H9 (cell line): ENCODE data around the gene NUDT4. TPM values are rescaled to one million over a fixed set of nuclear protein-coding genes. Genes with fewer than 3 reads are reported as not detected.
A peak's percentile ranks its signal among the peaks of the same experiment; 100 is the strongest.

Experiments used
- DNase-seq: peaks from one replicate; pipeline ENCODE4 v3.0.0-alpha.2; 2017
- H2AFZ ChIP-seq: one replicate; pipeline ENCODE4 v1.6.1; 2013; ENCODE audit warnings: mild to moderate bottlenecking, low read length, control low read depth, moderate library complexity
- H2AK5ac ChIP-seq: 2 replicates; pipeline ENCODE4 v1.6.1; 2013; ENCODE audit warnings: low read length, control low read depth, mixed read lengths; ENCODE audit not compliant: insufficient read length
- H2BK120ac ChIP-seq: one replicate; pipeline ENCODE4 v1.6.1; 2013; ENCODE audit warnings: low read depth, mild to moderate bottlenecking, low read length, control low read depth, inconsistent platforms; ENCODE audit not compliant: poor library complexity, severe bottlenecking
- H2BK12ac ChIP-seq: 2 replicates; pipeline ENCODE4 v1.6.1; 2013; ENCODE audit warnings: low read length, control low read depth, mixed read lengths, low read depth; ENCODE audit not compliant: insufficient read length
- H2BK15ac ChIP-seq: 2 replicates; pipeline ENCODE4 v1.6.1; 2013; ENCODE audit warnings: low read depth, low read length, control low read depth
- H2BK20ac ChIP-seq: one replicate; pipeline ENCODE4 v1.6.1; 2013; ENCODE audit warnings: low read depth, mild to moderate bottlenecking, low read length, control low read depth, inconsistent platforms; ENCODE audit not compliant: poor library complexity, severe bottlenecking
- H2BK5ac ChIP-seq: 2 replicates; pipeline ENCODE4 v1.6.1; 2013; ENCODE audit warnings: low read length, control low read depth, mixed read lengths; ENCODE audit not compliant: insufficient read length
- H3K14ac ChIP-seq: 2 replicates; pipeline ENCODE4 v1.6.1; 2013; ENCODE audit warnings: low read length, control low read depth; ENCODE audit not compliant: insufficient read depth
- H3K18ac ChIP-seq: 2 replicates; pipeline ENCODE4 v1.6.1; 2013; ENCODE audit warnings: low read depth, mild to moderate bottlenecking, mixed read lengths, low read length, control low read depth; ENCODE audit not compliant: insufficient read length
- H3K23ac ChIP-seq: 2 replicates; pipeline ENCODE4 v1.6.1; 2013; ENCODE audit warnings: low read length, control low read depth, mixed read lengths, low read depth; ENCODE audit not compliant: insufficient read length
- H3K23me2 ChIP-seq: 2 replicates; pipeline ENCODE4 v1.6.1; 2013; ENCODE audit warnings: low read depth, mild to moderate bottlenecking, mixed read lengths, low read length, control low read depth; ENCODE audit not compliant: insufficient read length, poor library complexity, severe bottlenecking
- H3K27ac ChIP-seq: 2 replicates; pipeline ENCODE4 v1.5.1; 2013; ENCODE audit warnings: low read length, control low read depth, mixed read lengths, low read depth; ENCODE audit not compliant: insufficient read length
- H3K27me3 ChIP-seq: 2 replicates; pipeline ENCODE4 v1.6.1; 2013; ENCODE audit warnings: low read length, control low read depth, inconsistent platforms; ENCODE audit not compliant: insufficient read depth
- H3K4ac ChIP-seq: 2 replicates; pipeline ENCODE4 v1.6.1; 2013; ENCODE audit warnings: low read depth, mild to moderate bottlenecking, control low read depth, inconsistent platforms, low read length, moderate library complexity
- H3K4me1 ChIP-seq: 2 replicates; pipeline ENCODE4 v1.6.1; 2013; ENCODE audit warnings: low read length, control low read depth, inconsistent platforms; ENCODE audit not compliant: insufficient read depth
- H3K4me2 ChIP-seq: 2 replicates; pipeline ENCODE4 v1.6.1; 2013; ENCODE audit warnings: low read length, control low read depth, mixed read lengths; ENCODE audit not compliant: insufficient read length, insufficient read depth
- H3K56ac ChIP-seq: 2 replicates; pipeline ENCODE4 v1.6.1; 2013; ENCODE audit warnings: low read depth, mild to moderate bottlenecking, mixed read lengths, low read length, control low read depth; ENCODE audit not compliant: insufficient read length
- H3K79me1 ChIP-seq: 2 replicates; pipeline ENCODE4 v1.6.1; 2013; ENCODE audit warnings: low read depth, mild to moderate bottlenecking, moderate library complexity, low read length, control low read depth, inconsistent platforms; ENCODE audit not compliant: insufficient read depth, poor library complexity, severe bottlenecking
- H3K79me2 ChIP-seq: 2 replicates; pipeline ENCODE4 v1.6.1; 2013; ENCODE audit warnings: low read length, control low read depth, inconsistent platforms; ENCODE audit not compliant: insufficient read depth
- H3K9ac ChIP-seq: 2 replicates; pipeline ENCODE4 v1.6.1; 2013; ENCODE audit warnings: low read length, control low read depth, mixed read lengths; ENCODE audit not compliant: insufficient read length; ENCODE audit errors: extremely low read depth
- H3K9me3 ChIP-seq: one replicate; pipeline ENCODE4 v1.6.1; 2013; ENCODE audit warnings: low read depth, low read length, inconsistent platforms; ENCODE audit not compliant: control insufficient read depth
- H3T11ph ChIP-seq: one replicate; pipeline ENCODE4 v1.6.1; 2013; ENCODE audit warnings: mild to moderate bottlenecking, low read length, control low read depth, inconsistent platforms
- H4K20me1 ChIP-seq: one replicate; pipeline ENCODE4 v1.6.1; 2013; ENCODE audit not compliant: control insufficient read depth, insufficient read length, insufficient read depth
- H4K5ac ChIP-seq: 2 replicates; pipeline ENCODE4 v1.6.1; 2013; ENCODE audit warnings: low read depth, mild to moderate bottlenecking, mixed read lengths, low read length, control low read depth; ENCODE audit not compliant: insufficient read length
- H4K8ac ChIP-seq: replicated peaks from 2 replicates; pipeline ENCODE4 v1.6.1; 2013; ENCODE audit warnings: low read length, control low read depth, mixed read lengths, low read depth; ENCODE audit not compliant: insufficient read length
- H4K91ac ChIP-seq: 2 replicates; pipeline ENCODE4 v1.6.1; 2013; ENCODE audit warnings: low read depth, mild to moderate bottlenecking, moderate library complexity, mixed read lengths, low read length, control low read depth; ENCODE audit not compliant: insufficient read length
- H3K27ac Mint-ChIP-seq, 3 experiments: 2 replicates in 2 of 3; 3 replicates in 1 of 3; pipeline ENCODE4 v1.8.0; 2020 to 2021; ENCODE audit warnings: mixed read lengths in 3 of 3, mild to moderate bottlenecking in 1 of 3, moderate library complexity in 1 of 3
- H3K27me3 Mint-ChIP-seq: 2 replicates; pipeline ENCODE4 v1.8.0; 2021; ENCODE audit warnings: low read depth, mild to moderate bottlenecking, moderate library complexity, mixed read lengths
- H3K36me3 Mint-ChIP-seq, 3 experiments: 2 replicates in 2 of 3; 3 replicates in 1 of 3; pipeline ENCODE4 v1.8.0; 2020 to 2021; ENCODE audit warnings: low read depth in 3 of 3, mixed read lengths in 3 of 3; ENCODE audit not compliant: insufficient read depth in 1 of 3
- H3K4me1 Mint-ChIP-seq, 2 experiments: 2 replicates each; pipeline ENCODE4 v1.8.0; 2020; ENCODE audit warnings: mixed read lengths in 2 of 2
- H3K4me3 Mint-ChIP-seq, 2 experiments: 2 replicates in 1 of 2; 3 replicates in 1 of 2; pipeline ENCODE4 v1.8.0; 2020 to 2021; ENCODE audit warnings: mild to moderate bottlenecking in 2 of 2, mixed read lengths in 2 of 2, moderate library complexity in 1 of 2
- H3K9me3 Mint-ChIP-seq, 2 experiments: 2 replicates in 1 of 2; 3 replicates in 1 of 2; pipeline ENCODE4 v1.8.0; 2020; ENCODE audit warnings: mild to moderate bottlenecking in 2 of 2, mixed read lengths in 2 of 2, moderate library complexity in 1 of 2
- WGBS: extraction: QIAGEN DNeasy Blood & Tissue Kit; methylation state at CpG from one replicate; pipeline ENCODE4 v1.1.7; 2013; ENCODE audit warnings: missing lambda C conversion rate, low lambda C conversion rate, mixed read lengths; ENCODE audit not compliant: insufficient read length; ENCODE audit errors: extremely low coverage; 5-methylcytosine and 5-hydroxymethylcytosine counted together
- total RNA-seq: library from RNA; stranded (reverse); gene quantifications from 2 replicates; pipeline ENCODE4 v1.2.1, GENCODE V29; 2021
- TF ChIP-seq, protein P1 (sequence below): fragments of 200-600 bp; sonication (generic); conservative IDR thresholded peaks from 3 replicates; pipeline ENCODE4 v1.8.0; 2021; ENCODE audit warnings: antibody characterized with exemption, mild to moderate bottlenecking

Gene NUDT4
- total RNA-seq, 1 experiment from 2014 or later = 40.6 TPM

DNA sequence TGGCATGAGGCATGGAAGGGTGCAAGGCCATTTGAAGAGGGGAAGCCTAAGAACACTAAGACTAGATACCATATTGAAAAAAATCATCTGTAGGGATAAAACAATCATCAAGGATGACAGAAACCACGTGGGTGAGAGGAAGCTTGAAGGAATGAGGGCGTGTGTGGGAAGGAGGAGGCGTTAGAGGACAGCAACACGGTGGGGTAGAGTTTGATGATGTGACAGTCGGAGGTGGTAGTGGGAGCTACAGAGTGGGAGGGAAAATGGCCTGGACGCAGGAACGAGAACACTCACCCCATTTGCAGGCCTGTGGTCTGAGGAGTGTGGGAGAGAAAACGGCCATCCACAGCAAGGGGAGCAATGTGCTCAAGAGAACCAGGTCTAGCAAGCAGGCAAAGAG lies 25.4 kb upstream of the NUDT4 start:
- Mint-ChIP-seq H3K27ac (no peak overlapping the region), H3K9me3 (no peaks in the 10 kb centered on the region; a peak in 1 of 5 replicates), H3K4me3 (no peak overlapping the region), H3K27me3 (peaks cover 1% of the 10 kb centered on the region; the same call in 1 of the 2 replicates), H3K4me1 (no peaks in the 10 kb centered on the region), H3K36me3 (peaks cover 0 to 7% (median 0%) of the 10 kb centered on the region in 3 experiments; a peak in 2 of 7 replicates)
- Histone ChIP-seq H3K56ac (peak overlapping the region; percentile 79), H3T11ph (no peak overlapping the region), H3K9ac (no peak overlapping the region), H3K23ac (no peak overlapping the region), H4K8ac (no peak overlapping the region), H2BK15ac (no peak overlapping the region), H3K9me3 (no peaks in the 10 kb centered on the region), H2BK120ac (no peak overlapping the region), H3K4me1 (no peaks in the 10 kb centered on the region), H2AFZ (no peak overlapping the region), H3K27ac (no peak overlapping the region), H3K23me2 (no peaks in the 10 kb centered on the region), H3K27me3 (no peaks in the 10 kb centered on the region), H3K14ac (no peak overlapping the region; the same call in 1 of the 2 replicates), H3K79me1 (no peaks in the 10 kb centered on the region), H2BK12ac (no peak overlapping the region), H2AK5ac (no peak overlapping the region), H4K91ac (no peak overlapping the region), H3K79me2 (no peaks in the 10 kb centered on the region), H4K20me1 (no peaks in the 10 kb centered on the region), H2BK20ac (no peak overlapping the region), H3K4me2 (no peak overlapping the region), H3K18ac (no peak overlapping the region), H2BK5ac (no peak overlapping the region), H3K4ac (no peak overlapping the region), H4K5ac (peak overlapping the region; percentile 97)
- TF ChIP-seq, protein P1, sequence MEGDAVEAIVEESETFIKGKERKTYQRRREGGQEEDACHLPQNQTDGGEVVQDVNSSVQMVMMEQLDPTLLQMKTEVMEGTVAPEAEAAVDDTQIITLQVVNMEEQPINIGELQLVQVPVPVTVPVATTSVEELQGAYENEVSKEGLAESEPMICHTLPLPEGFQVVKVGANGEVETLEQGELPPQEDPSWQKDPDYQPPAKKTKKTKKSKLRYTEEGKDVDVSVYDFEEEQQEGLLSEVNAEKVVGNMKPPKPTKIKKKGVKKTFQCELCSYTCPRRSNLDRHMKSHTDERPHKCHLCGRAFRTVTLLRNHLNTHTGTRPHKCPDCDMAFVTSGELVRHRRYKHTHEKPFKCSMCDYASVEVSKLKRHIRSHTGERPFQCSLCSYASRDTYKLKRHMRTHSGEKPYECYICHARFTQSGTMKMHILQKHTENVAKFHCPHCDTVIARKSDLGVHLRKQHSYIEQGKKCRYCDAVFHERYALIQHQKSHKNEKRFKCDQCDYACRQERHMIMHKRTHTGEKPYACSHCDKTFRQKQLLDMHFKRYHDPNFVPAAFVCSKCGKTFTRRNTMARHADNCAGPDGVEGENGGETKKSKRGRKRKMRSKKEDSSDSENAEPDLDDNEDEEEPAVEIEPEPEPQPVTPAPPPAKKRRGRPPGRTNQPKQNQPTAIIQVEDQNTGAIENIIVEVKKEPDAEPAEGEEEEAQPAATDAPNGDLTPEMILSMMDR = no peak
- DNase-seq = no peak
- no CpG with 5 or more reads among the region's 8 CpGs for WGBS
